ENCODE data around the gene METTL6. TPM values are rescaled to one million over a fixed set of nuclear protein-coding genes. Genes with fewer than 3 reads are reported as not detected.
A peak's percentile ranks its signal among the peaks of the same experiment; 100 is the strongest.

METTL6 gene, protein sequence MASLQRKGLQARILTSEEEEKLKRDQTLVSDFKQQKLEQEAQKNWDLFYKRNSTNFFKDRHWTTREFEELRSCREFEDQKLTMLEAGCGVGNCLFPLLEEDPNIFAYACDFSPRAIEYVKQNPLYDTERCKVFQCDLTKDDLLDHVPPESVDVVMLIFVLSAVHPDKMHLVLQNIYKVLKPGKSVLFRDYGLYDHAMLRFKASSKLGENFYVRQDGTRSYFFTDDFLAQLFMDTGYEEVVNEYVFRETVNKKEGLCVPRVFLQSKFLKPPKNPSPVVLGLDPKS
- total RNA-seq: 10 to 100 TPM; 25.0 to 41.6 (median 25.5) TPM

DNA sequence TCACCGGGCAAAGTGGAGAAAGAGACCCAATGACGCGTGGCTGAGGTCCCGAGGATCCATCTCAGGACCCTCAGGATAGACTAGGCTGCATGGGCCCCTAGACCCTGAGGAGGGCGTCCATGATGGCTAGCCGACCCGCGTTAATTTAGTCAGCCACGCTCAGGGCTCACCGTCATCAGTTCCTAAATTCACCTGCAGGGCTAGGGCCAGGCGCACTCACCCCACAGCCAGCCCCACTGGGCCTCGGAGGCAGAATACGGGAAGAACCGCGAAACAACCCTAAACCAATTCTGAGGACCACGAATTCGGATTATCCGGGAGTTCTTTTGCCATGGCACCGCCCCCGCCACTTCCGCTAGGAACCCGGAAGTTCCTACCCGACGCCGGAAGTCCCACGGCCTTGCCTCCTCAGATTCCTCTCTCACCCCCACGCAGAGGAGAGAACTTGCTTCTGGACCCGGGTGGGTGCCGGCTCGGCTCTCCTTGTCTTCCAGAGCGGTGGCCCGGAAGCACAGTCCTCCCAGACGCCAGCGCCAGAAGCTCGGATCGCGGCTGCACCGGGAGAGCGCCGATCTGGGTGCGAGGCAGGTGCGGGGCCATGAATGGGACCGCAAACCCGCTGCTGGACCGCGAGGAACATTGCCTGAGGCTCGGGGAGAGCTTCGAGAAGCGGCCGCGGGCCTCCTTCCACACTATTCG lies at the start of gene METTL6, which contains the start of gene EAF1:
Gene METTL6, minus strand, starts transcription at position 363 of the 699 bp plus-strand sequence. CDS start 1,033 bp downstream, outside the sequence.
Gene EAF1, plus strand, starts transcription at position 417 of the 699 bp plus-strand sequence. Its CDS starts 182 bp downstream, at position 599.
- 0 to 20% (median 0%) methylated on average over 1 to 26 of the region's 52 CpGs; no CpG with 5 or more reads in 3 of the 10 experiments for WGBS, 10 experiments
- in situ Hi-C loops (cut with MboI; ENCODE audit: low pct_unique_long_range_greater_than_20kb in 2 of 9, low sequenced_read_pairs in 9 of 9, unreplicated experiment in 9 of 9): loop anchor here in 1 of 9 experiments (25.0 kb wide), 1 partner anchor 135 kb away; no protein-coding TSS in a partner anchor

DNA sequence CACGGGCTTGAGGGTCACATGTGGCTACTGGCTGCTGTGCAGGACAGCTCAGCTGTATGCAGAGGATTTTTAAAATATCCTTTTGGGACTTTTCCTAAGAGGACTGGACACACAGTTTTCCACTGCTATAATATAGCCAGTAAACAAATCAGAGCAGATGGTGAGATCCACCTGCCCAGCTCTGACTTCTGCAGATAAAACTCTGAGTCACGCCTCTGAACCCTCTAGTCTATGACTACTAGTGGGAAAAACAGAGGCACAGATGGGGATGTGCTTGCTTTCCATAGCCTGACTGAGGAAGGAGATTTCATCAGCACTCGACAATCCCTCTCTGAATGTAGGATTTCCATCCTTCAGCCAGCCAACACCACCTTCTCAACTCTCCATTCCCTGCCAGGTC lies 49.0 kb upstream of the METTL6 start:
- Histone ChIP-seq H3K4me1 (replicated peaks in 1 of 2) (peaks cover 7 to 17% of the 10 kb centered on the region in 2 donors), H3K27ac (no peak overlapping the region), H3K4me3 (no peak overlapping the region)
- in situ Hi-C loops (cut with MboI; ENCODE audit: low pct_unique_long_range_greater_than_20kb in 2 of 9, low sequenced_read_pairs in 9 of 9, unreplicated experiment in 9 of 9): no loop called here
- peak in 2 of 8 experiments; percentile 38 to 70 for ATAC-seq (replicated peaks in 6 of 8)
- 0 to 94% (median 80%) methylated on average over 1 to 3 of the region's 3 CpGs; no CpG with 5 or more reads in 1 of the 10 experiments for WGBS, 10 experiments

More for the DNA sequence above, at the start of gene METTL6, which contains the start of gene EAF1:
- peak within 1 kb of the TSS; percentile 89 to 100 (median 99) for H3K4me3 ChIP-seq
- H3K4me1 ChIP-seq (replicated peaks in 1 of 2): peaks cover 11 to 26% of the 10 kb centered on the region in 2 donors
- peak within 1 kb of the TSS; percentile 84 to 91 for H3K27ac ChIP-seq
- ATAC-seq (replicated peaks in 6 of 8): peak; percentile 82 to 98 (median 98)

DNA sequence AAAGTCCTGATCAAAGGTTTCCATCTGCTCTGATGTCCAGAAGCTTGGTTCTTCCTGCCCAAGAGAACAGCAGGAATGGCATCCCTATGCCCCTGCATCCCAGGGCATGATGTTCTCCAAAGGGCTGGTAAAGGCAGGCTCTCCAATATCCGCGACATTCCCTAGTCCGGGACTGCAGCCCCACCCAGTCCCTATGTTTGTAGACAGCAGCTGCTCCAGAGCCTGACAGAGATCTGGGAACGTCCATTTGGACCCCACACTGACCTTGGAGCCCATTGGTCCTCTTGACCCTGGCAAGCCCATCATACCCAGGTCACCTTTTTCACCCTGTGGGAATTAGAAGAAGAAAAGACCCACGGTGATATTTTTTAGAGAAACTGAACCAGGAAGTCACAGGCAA lies 47.8 kb upstream of the METTL6 start:
- H3K4me1 ChIP-seq (replicated peaks in 1 of 2): peaks cover 7 to 17% of the 10 kb centered on the region in 2 donors
- ATAC-seq (replicated peaks in 6 of 8): no peak
- no peak overlapping the region for H3K4me3 ChIP-seq
- in situ Hi-C loops (cut with MboI; ENCODE audit: low pct_unique_long_range_greater_than_20kb in 2 of 9, low sequenced_read_pairs in 9 of 9, unreplicated experiment in 9 of 9): no loop called here
- 0 to 67% (median 53%) methylated on average over 1 to 3 of the region's 5 CpGs; no CpG with 5 or more reads in 4 of the 10 experiments for WGBS, 10 experiments
- no peak overlapping the region for H3K27ac ChIP-seq

DNA sequence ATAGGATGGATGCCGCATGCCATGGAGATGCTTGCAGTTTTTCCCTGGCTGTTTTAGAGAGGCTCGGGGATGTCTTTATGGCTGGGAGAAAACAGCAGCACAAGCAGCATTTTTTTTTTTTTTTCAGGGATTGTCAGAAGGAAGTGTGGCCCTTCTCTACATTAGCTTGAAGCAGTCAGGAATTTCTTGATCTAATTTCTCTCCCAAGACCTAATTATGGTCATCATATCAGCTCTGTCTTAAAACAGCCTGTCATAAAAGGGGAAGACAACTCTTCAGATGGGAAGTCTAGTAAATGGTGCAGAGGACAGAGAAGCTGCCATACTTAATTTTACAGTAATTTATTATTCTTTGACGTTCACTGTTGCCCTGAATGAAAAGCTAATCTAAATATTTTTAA lies 44.5 kb upstream of the METTL6 start:
- 41 to 95% (median 83%) methylated on average over 1 to 3 of the region's 3 CpGs; no CpG with 5 or more reads in 2 of the 10 experiments for WGBS, 10 experiments
- H3K4me1 ChIP-seq (replicated peaks in 1 of 2): no peaks in the 10 kb centered on the region
- no peak overlapping the region for H3K27ac ChIP-seq
- ATAC-seq (replicated peaks in 6 of 8): no peak
- in situ Hi-C loops (cut with MboI; ENCODE audit: low pct_unique_long_range_greater_than_20kb in 2 of 9, low sequenced_read_pairs in 9 of 9, unreplicated experiment in 9 of 9): no loop called here
- H3K4me3 ChIP-seq: no peak overlapping the region

DNA sequence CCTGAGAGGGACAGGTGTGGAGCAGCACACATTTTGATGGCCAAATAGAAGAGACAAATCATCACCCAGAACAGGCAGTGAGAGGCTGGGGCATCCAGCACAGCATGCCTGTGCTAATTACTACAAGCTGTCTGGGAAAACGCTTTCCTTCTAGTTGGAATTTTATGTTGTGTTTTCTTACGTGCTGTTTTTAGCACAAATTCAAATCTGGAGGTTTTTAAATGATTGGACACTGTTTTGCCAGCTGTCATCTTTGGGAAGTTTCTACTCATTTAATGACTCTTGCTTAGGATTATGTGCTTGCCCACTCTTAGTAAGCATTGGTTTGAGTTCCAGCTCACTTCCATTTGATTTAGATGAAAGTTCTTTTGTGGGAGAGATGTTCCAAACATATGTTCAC lies 43.5 kb upstream of the METTL6 start:
- in situ Hi-C loops (cut with MboI; ENCODE audit: low pct_unique_long_range_greater_than_20kb in 2 of 9, low sequenced_read_pairs in 9 of 9, unreplicated experiment in 9 of 9): no loop called here
- H3K4me3 ChIP-seq: no peak overlapping the region
- no peak overlapping the region for H3K27ac ChIP-seq
- no peaks in the 10 kb centered on the region for H3K4me1 ChIP-seq (replicated peaks in 1 of 2)
- ATAC-seq (replicated peaks in 6 of 8): no peak
- 0 to 100% (median 78%) methylated on average over 1 to 2 of the region's 2 CpGs; no CpG with 5 or more reads in 2 of the 10 experiments for WGBS, 10 experiments

DNA sequence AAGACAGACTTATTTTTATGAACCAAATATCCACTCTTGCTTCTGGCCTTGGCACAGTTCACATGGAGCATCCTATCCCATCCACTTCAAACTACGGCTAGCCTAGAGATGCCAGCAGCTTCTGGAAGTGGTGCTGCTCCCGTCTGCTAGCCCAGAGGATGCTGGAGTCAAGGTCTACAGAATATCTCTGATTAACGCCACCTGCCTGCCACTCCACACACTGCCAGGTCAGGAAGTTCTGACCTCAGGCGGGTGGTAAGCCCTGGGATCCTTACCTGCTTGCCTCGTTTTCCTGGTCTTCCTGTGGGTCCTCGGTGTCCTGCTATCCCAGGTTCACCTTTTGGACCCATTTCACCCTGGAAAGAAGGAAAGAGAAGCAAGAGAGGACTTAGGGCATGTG lies 42.9 kb upstream of the METTL6 start:
- 37 to 93% (median 60%) methylated on average over 1 to 4 of the region's 6 CpGs; no CpG with 5 or more reads in 3 of the 10 experiments for WGBS, 10 experiments
- in situ Hi-C loops (cut with MboI; ENCODE audit: low pct_unique_long_range_greater_than_20kb in 2 of 9, low sequenced_read_pairs in 9 of 9, unreplicated experiment in 9 of 9): no loop called here
- no peak overlapping the region for H3K27ac ChIP-seq
- ATAC-seq (replicated peaks in 6 of 8): no peak
- H3K4me3 ChIP-seq: no peak overlapping the region
- no peaks in the 10 kb centered on the region for H3K4me1 ChIP-seq (replicated peaks in 1 of 2)

DNA sequence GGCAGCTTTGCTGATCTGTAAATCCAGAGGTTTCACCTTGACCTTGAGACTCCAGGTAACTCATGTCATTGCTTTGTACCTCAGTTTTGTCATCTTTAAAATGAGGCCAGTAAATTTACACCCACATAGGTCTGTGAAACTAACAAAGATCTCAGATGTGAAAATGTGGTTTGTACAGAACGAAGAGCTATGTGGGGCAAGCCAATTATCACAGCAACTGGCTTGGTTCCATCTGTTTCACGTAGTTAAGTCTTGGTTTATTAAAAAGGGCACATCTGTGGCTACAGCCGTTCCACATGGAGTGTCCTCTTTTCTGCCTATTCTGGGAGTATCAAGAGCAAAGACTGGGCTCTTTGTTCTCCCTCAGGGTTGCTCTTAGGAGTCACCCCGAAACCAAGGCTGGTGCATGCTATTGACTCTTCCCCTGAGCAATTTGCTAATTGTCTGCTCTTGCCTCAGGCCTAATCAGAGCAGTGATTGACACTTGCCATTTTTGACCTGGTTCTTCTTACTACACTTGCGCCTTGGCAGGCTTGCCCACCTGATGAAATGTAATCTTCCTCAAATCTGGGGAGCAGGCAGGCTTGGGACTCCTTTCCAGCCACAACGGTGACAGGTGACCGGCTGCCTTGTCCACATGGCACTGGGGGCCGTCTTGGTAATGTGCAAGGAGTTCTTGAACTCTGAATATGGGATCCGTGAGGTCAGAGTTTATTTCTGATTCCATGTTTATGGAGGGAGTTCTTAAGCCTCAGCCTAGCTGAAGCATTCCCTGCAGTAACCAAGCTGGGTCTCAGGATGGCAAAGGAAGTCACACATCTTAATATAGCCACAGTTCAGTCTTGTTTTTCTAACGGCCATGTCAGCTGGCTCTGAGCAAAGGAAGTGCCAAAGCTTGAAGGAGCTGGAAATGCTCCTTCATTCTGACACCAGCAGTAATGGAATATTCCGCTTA lies 40.2 kb upstream of the METTL6 start:
- in situ Hi-C loops (cut with MboI; ENCODE audit: low pct_unique_long_range_greater_than_20kb in 2 of 9, low sequenced_read_pairs in 9 of 9, unreplicated experiment in 9 of 9): no loop called here
- no peak overlapping the region for H3K27ac ChIP-seq

DNA sequence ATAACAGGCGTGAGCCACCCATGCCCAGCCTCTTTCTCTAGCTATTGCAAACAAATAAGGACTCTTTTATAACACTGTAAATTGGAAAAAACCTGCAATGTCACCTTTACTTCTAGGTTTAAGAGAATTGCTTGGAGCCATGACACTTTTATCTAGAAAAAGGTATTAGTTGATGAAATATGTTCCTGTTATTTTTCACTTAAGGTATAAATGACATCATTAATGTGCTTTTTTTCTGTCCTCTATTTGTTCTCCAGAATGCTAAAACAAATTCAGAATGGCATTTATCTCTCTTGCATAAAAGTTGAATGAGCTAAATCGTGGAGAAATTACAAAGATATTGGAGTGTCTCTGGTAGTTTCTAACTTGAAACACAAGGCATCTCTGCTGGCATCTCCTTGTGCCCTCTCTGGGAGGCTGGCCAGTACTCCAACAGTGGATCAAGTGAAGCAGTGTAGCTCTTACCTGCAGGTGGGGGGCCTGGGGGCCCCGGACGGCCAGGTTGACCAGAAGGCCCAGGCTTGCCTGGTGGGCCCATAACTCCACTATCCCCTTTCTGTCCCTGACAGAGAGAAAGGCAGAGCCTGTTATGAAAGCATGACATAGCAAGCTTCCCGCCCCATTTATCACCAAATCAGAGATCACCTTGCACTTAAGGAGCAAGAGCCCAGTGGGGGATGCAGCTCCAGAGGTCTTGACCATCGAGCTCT lies 38.7 kb upstream of the METTL6 start:
- in situ Hi-C loops (cut with MboI; ENCODE audit: low pct_unique_long_range_greater_than_20kb in 2 of 9, low sequenced_read_pairs in 9 of 9, unreplicated experiment in 9 of 9): no loop called here
- no peak overlapping the region for H3K27ac ChIP-seq
- WGBS, 10 experiments: 65 to 100% (median 85%) methylated on average over 1 to 4 of the region's 6 CpGs
- H3K4me3 ChIP-seq: no peak overlapping the region
- no peaks in the 10 kb centered on the region for H3K4me1 ChIP-seq (replicated peaks in 1 of 2)
- no peak for ATAC-seq (replicated peaks in 6 of 8)

More for the DNA sequence above, 40.2 kb upstream of the METTL6 start:
- WGBS, 10 experiments: 40 to 96% (median 77%) methylated on average over 1 to 5 of the region's 11 CpGs; no CpG with 5 or more reads in 2 of the 10 experiments
- no peak for ATAC-seq (replicated peaks in 6 of 8)
- Histone ChIP-seq H3K4me1 (replicated peaks in 1 of 2) (no peaks in the 10 kb centered on the region), H3K4me3 (no peak overlapping the region)

DNA sequence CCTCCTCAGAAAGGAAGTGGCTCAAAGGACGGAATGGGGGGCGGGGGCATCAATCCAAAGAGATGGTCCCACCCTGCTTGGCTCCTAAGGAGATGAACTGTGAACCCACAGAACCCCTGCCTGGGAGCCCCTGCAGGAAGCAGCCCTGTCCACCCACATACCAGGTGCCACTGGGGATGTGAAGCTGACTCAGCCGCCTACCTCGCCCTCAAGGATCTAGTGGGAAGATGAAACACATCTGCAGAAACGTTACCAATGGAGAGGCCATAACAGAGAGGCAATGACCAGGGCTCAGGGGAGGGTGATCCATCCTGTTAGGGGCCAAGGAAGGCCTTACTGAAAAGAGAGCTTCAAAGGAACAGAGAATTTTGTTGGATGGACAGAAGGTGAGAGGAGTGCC lies 35.1 kb upstream of the METTL6 start:
- H3K4me3 ChIP-seq: no peak overlapping the region
- no peaks in the 10 kb centered on the region for H3K4me1 ChIP-seq (replicated peaks in 1 of 2)
- WGBS, 10 experiments: 85 to 94% (median 90%) methylated on average over 1 to 4 of the region's 5 CpGs; no CpG with 5 or more reads in 5 of the 10 experiments
- H3K27ac ChIP-seq: no peak overlapping the region
- no peak for ATAC-seq (replicated peaks in 6 of 8)
- in situ Hi-C loops (cut with MboI; ENCODE audit: low pct_unique_long_range_greater_than_20kb in 2 of 9, low sequenced_read_pairs in 9 of 9, unreplicated experiment in 9 of 9): no loop called here

DNA sequence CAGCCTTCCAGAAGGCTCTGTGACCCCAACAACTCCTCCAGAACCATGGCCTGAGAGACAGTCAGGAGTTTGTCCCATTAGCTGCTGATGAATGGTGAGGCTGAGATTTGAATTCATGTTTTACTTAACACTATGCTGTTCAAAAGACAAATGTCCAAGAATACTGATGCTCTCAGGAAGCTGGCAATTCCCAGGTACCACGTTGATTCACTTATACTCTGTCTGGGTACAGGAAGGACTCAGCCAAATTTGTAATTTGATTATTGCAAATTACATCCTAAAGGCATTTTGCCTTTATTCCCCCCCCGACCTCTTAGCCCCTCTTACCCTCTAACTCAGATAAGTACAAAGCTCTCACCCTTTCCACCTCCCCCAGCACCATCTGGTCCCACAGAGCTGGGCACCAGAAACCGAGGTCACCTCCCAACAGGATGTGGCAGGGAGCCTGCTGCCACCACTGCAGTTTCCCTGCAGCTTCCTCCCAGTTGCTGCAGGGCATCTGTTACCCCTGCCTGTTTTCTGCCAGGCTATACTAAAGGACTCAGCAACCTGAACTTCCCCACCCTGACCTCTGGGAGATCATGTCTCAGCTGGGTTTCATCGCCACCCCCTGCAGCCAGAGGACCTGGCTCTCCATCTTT lies 33.7 kb upstream of the METTL6 start:
- ATAC-seq (replicated peaks in 6 of 8): no peak
- in situ Hi-C loops (cut with MboI; ENCODE audit: low pct_unique_long_range_greater_than_20kb in 2 of 9, low sequenced_read_pairs in 9 of 9, unreplicated experiment in 9 of 9): no loop called here
- Histone ChIP-seq H3K27ac (no peak overlapping the region), H3K4me3 (no peak overlapping the region), H3K4me1 (replicated peaks in 1 of 2) (no peaks in the 10 kb centered on the region)
- 0 to 60% (median 52%) methylated on average over 2 of the region's 4 CpGs; no CpG with 5 or more reads in 6 of the 10 experiments for WGBS, 10 experiments

DNA sequence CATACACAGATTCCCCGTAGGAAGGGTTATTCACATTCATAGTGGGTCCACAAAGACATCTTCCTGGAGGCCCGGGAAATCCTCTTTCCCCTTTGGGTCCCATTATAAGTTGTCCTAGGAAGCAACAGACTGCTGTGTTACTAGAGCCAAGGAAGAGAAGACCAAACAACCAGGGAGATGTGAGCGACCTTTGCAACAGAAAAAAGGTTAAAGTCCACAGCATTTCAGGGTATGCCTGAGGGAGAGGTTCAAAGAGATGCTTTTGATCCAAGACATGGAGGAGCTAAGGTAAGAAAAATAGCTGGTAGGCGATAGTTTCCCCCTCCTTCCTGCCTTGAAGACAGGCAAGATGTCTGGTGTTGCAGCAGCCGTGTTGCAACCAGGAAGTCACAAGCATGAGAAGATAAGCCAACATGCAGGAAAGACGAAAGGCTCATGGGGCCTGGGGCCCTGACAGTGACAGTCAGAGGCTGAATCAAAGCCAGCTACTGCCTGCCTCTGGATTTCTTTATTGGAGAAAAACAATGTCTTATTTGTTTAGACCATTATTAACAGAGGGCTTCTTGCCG lies 31.0 kb upstream of the METTL6 start:
- Histone ChIP-seq H3K27ac (no peak overlapping the region), H3K4me3 (no peak overlapping the region), H3K4me1 (replicated peaks in 1 of 2) (no peaks in the 10 kb centered on the region)
- ATAC-seq (replicated peaks in 6 of 8): no peak
- WGBS, 10 experiments: 74 to 100% (median 88%) methylated on average over 1 to 5 of the region's 7 CpGs
- in situ Hi-C loops (cut with MboI; ENCODE audit: low pct_unique_long_range_greater_than_20kb in 2 of 9, low sequenced_read_pairs in 9 of 9, unreplicated experiment in 9 of 9): no loop called here
